A673 (cell line): ENCODE data around the gene GNG11. TPM values are rescaled to one million over a fixed set of nuclear protein-coding genes. Genes with fewer than 3 reads are reported as not detected.
"Not testable (repeated sequence)": the region's sequence is repeated elsewhere in the genome, so short reads cannot be mapped to it uniquely, and the experiment has no call there.

ENCODE experiments used
- BruUV-seq: library from RNA; stranded (reverse); fragments of 400-500 nt; replicated peaks from 2 replicates; lab custom pipeline; 2021; lab: Mats Ljungman, UMichigan
- CTCF ChIA-PET: fragments of 300-600 bp; sonication (Branson Sonifier 250); formaldehyde crosslinking; loops from one replicate; lab custom pipeline; 2022; ENCODE audit warnings: antibody characterized with exemption; lab: Charles Lee
- POLR2A ChIA-PET: fragments of 300-600 bp; sonication (Branson Sonifier 250); formaldehyde crosslinking; loops from one replicate; lab custom pipeline; 2022; ENCODE audit warnings: antibody characterized with exemption; ENCODE audit not compliant: low non-redundant PET; lab: Charles Lee
- DNase-seq: peaks from one replicate; pipeline ENCODE4 v3.0.0-alpha.2; 2015; ENCODE audit warnings: low spot score
- H3K27ac ChIP-seq: fragments of 200-600 bp; sonication (generic); 2 replicates; pipeline ENCODE4 v1.5.1; 2016; ENCODE audit warnings: mixed run types, low read depth, mild to moderate bottlenecking, mixed read lengths, antibody characterized with exemption, low read length; ENCODE audit not compliant: poor library complexity, severe bottlenecking
- H3K27me3 ChIP-seq: fragments of 200-600 bp; sonication (generic); replicated peaks from 2 replicates; pipeline ENCODE4 v1.6.1; 2017; ENCODE audit warnings: mixed run types, low read depth, mild to moderate bottlenecking, mixed read lengths, antibody characterized with exemption, low read length; ENCODE audit not compliant: insufficient read depth, poor library complexity
- H3K36me3 ChIP-seq: fragments of 200-600 bp; sonication (generic); 2 replicates; pipeline ENCODE4 v1.6.1; 2016; ENCODE audit warnings: mixed run types, mild to moderate bottlenecking, mixed read lengths, antibody characterized with exemption, low read length; ENCODE audit not compliant: insufficient read depth, poor library complexity, severe bottlenecking
- H3K4me1 ChIP-seq: fragments of 200-600 bp; sonication (generic); 2 replicates; pipeline ENCODE4 v1.6.1; 2017; ENCODE audit warnings: mixed run types, mild to moderate bottlenecking, mixed read lengths, antibody characterized with exemption, low read length; ENCODE audit not compliant: insufficient read depth, poor library complexity, severe bottlenecking
- H3K4me3 ChIP-seq: fragments of 200-600 bp; sonication (generic); 2 replicates; pipeline ENCODE4 v1.5.1; 2016; ENCODE audit warnings: low read depth, mixed run types, mild to moderate bottlenecking, mixed read lengths, low read length; ENCODE audit not compliant: poor library complexity, severe bottlenecking
- H3K9me3 ChIP-seq: fragments of 200-600 bp; sonication (generic); 2 replicates; pipeline ENCODE4 v1.6.1; 2016; ENCODE audit warnings: mixed run types, low read depth, mild to moderate bottlenecking, mixed read lengths, antibody characterized with exemption, low read length; ENCODE audit not compliant: poor library complexity, severe bottlenecking
- EZH2 ChIP-seq: fragments of 200-600 bp; sonication (generic); IDR thresholded peaks from 2 replicates; pipeline ENCODE4 v1.6.1; 2017; ENCODE audit warnings: borderline replicate concordance, low read depth, mild to moderate bottlenecking, mixed read lengths, antibody characterized with exemption, low read length; ENCODE audit not compliant: poor library complexity, severe bottlenecking
- intact Hi-C: fragments of 100-400 bp; cut with micrococcal nuclease; formaldehyde crosslinking; loops from one replicate; pipeline ENCODE4 v1.10.0; 2022; ENCODE audit not compliant: unreplicated experiment
- total RNA-seq: library from RNA; stranded (reverse); gene quantifications from 2 replicates; pipeline ENCODE4 v1.2.3, GENCODE V29; 2021
- TF ChIP-seq, protein P1 (sequence below): fragments of 300-800, 200-600 bp; sonication (generic); conservative IDR thresholded peaks from 2 replicates; pipeline ENCODE4 v1.5.1; 2017; ENCODE audit warnings: low read depth, mild to moderate bottlenecking, antibody characterized with exemption, low read length, moderate library complexity, mixed read lengths

Gene GNG11
- total RNA-seq, 1 experiment from 2014 or later = 14.3 TPM

- no peaks in the 10 kb centered on the region for H3K27me3 ChIP-seq
- TF ChIP-seq, protein P1, sequence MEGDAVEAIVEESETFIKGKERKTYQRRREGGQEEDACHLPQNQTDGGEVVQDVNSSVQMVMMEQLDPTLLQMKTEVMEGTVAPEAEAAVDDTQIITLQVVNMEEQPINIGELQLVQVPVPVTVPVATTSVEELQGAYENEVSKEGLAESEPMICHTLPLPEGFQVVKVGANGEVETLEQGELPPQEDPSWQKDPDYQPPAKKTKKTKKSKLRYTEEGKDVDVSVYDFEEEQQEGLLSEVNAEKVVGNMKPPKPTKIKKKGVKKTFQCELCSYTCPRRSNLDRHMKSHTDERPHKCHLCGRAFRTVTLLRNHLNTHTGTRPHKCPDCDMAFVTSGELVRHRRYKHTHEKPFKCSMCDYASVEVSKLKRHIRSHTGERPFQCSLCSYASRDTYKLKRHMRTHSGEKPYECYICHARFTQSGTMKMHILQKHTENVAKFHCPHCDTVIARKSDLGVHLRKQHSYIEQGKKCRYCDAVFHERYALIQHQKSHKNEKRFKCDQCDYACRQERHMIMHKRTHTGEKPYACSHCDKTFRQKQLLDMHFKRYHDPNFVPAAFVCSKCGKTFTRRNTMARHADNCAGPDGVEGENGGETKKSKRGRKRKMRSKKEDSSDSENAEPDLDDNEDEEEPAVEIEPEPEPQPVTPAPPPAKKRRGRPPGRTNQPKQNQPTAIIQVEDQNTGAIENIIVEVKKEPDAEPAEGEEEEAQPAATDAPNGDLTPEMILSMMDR = peak; percentile 89
- no peak for TF ChIP-seq EZH2
- no peak overlapping the region for H3K27ac ChIP-seq
- no peaks in the 10 kb centered on the region for H3K9me3 ChIP-seq
- BruUV-seq = no TSS peak
- peak; percentile 82 for DNase-seq
- POLR2A ChIA-PET = no interaction called here
- no peaks in the 10 kb centered on the region for H3K36me3 ChIP-seq
- intact Hi-C loops = loop anchor here (1.0 to 10.0 kb wide), 4 partner anchors 184 to 492 kb away; partner anchors contain the start of gene COL1A2
- no peak overlapping the region for H3K4me3 ChIP-seq
- H3K4me1 ChIP-seq = peaks cover 2% of the 10 kb centered on the region
- CTCF ChIA-PET = interaction anchor here (0.5 kb wide), 1 partner anchor 18 kb away, joined by 3 read pairs; no protein-coding TSS in a partner anchor
These were observed 18.6 kb upstream of the GNG11 start for GRCh38 chr7:93902777-93903423.

- H3K4me1 ChIP-seq = peaks cover 10% of the 10 kb centered on the region
- CTCF ChIA-PET = no interaction called here
These were observed 15.3 kb upstream of the GNG11 start, which contains the start of gene GNGT1 for GRCh38 chr7:93906267-93906666. TSS of gene GNGT1 (plus strand) at chr7:93906567. CDS start at chr7:93906747, 180 bp downstream.

DNA sequence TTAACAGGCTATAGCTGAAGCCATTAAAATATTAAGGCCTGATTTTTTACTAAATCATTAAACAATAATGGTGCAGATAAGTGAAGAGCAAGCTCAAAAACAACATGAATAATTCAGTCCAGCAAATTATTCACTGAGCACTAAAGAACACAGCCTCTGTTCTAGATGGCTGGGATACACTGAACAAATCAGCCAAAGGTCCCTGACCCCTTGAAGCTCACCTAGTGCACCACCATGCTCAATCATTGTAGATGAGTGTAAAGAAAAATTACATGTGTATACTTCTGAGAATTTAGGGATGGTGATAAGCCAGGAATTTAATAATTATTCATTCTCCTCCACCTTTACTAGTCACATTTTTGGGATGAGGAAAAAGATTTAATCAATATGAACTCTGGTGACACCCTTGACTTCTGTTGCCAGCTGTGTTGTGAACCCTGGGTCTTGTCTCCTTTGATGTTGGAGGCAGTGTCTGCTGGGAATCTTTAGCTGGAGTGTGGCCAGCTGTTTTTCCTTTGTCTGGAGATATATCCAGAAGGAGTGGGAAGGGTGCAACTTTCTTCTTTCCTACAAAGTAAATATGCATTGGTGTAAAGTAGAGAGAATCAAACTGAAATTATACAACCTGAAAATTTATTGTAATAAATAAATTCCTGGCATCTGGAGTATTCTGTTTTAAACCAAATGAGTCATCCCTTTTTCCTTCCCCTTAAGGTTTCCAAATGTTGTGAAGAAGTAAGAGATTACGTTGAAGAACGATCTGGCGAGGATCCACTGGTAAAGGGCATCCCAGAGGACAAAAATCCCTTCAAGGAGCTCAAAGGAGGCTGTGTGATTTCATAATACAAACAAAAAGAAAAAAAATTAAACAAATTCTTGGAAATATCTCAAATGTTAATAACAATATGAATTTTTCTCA, 11.2 kb upstream of the GNG11 start:
- TF ChIP-seq EZH2 = no peak
- TF ChIP-seq, protein P1 = no peak
- intact Hi-C loops = no loop called here
- no TSS peak for BruUV-seq
- POLR2A ChIA-PET = no interaction called here
- Histone ChIP-seq H3K36me3 (no peaks in the 10 kb centered on the region), H3K4me1 (peaks cover 17% of the 10 kb centered on the region), H3K4me3 (no peak overlapping the region), H3K9me3 (no peaks in the 10 kb centered on the region), H3K27me3 (no peaks in the 10 kb centered on the region), H3K27ac (no peak overlapping the region)
- CTCF ChIA-PET = no interaction called here
- no peak for DNase-seq

More at GRCh38 chr7:93906267-93906666, 15.3 kb upstream of the GNG11 start, which contains the start of gene GNGT1:
- DNase-seq = no peak
- H3K36me3 ChIP-seq = no peaks in the 10 kb centered on the region
- POLR2A ChIA-PET = no interaction called here
- H3K4me3 ChIP-seq = no peak within 1 kb of the TSS
- no peaks in the 10 kb centered on the region for H3K9me3 ChIP-seq
- no peak within 1 kb of the TSS for H3K27ac ChIP-seq
- H3K27me3 ChIP-seq = no peaks in the 10 kb centered on the region
- TF ChIP-seq, protein P1 = no peak
- TF ChIP-seq EZH2 = no peak
- intact Hi-C loops = loop anchor here (10.0 kb wide), 1 partner anchor 489 kb away; the partner anchor contains the start of gene COL1A2
- BruUV-seq = no TSS peak

GRCh38 chr7:93911242-93911641, 10.3 kb upstream of the GNG11 start:
- H3K9me3 ChIP-seq, H3K4me3 ChIP-seq, CTCF ChIA-PET, BruUV-seq, H3K36me3 ChIP-seq, H3K27me3 ChIP-seq, intact Hi-C loops, H3K27ac ChIP-seq, POLR2A ChIA-PET, DNase-seq: not testable (repeated sequence)
- H3K4me1 ChIP-seq = peaks cover 17% of the 10 kb centered on the region

DNA sequence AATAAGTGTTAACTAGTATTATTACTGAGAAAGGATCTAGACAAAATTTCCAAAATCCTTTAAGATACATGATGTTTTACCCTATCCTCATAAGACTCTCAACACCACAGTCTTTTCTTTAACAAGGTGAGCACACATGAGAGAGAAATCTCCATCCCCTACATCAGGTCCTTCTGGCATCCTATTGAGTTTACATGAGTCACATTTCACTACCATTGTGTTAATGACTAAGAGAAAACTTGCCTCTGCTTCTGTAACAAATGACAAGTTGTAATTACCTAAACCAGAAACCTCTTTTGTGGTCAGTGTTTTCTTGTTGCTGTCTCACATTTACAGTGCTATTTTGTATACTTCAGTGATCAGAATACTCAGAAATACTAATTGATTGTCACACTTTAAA, 9.9 kb upstream of the GNG11 start:
- BruUV-seq, H3K4me3 ChIP-seq, H3K27me3 ChIP-seq, H3K27ac ChIP-seq, H3K36me3 ChIP-seq, POLR2A ChIA-PET, DNase-seq, CTCF ChIA-PET, intact Hi-C loops, H3K9me3 ChIP-seq: not testable (repeated sequence)
- H3K4me1 ChIP-seq = peaks cover 17% of the 10 kb centered on the region
